Chondrocyte (in vitro differentiated cells): ENCODE data around the gene SLC2A10. TPM values are rescaled to one million over a fixed set of nuclear protein-coding genes. Genes with fewer than 3 reads are reported as not detected.

Source experiments
- DNase-seq: peaks from one replicate; pipeline ENCODE4 v3.0.0; 2021; ENCODE audit warnings: mixed read lengths, low spot score
- H3K27ac Mint-ChIP-seq: one replicate; pipeline ENCODE4 v1.8.0; 2021; ENCODE audit warnings: mild to moderate bottlenecking, moderate library complexity, mixed read lengths; ENCODE audit not compliant: unreplicated experiment
- H3K27me3 Mint-ChIP-seq: 2 replicates; pipeline ENCODE4 v1.8.0; 2021; ENCODE audit warnings: low read depth, mixed read lengths
- H3K36me3 Mint-ChIP-seq: 2 replicates; pipeline ENCODE4 v1.8.0; 2021; ENCODE audit warnings: low read depth, mixed read lengths
- H3K4me1 Mint-ChIP-seq: 2 replicates; pipeline ENCODE4 v1.8.0; 2021; ENCODE audit warnings: low read depth, mild to moderate bottlenecking, mixed read lengths
- H3K4me3 Mint-ChIP-seq: one replicate; pipeline ENCODE4 v1.8.0; 2021; ENCODE audit warnings: mild to moderate bottlenecking, moderate library complexity, mixed read lengths; ENCODE audit not compliant: unreplicated experiment
- H3K9me3 Mint-ChIP-seq: 2 replicates; pipeline ENCODE4 v1.8.0; 2021; ENCODE audit warnings: low read depth, mixed read lengths
- CTCF ChIP-seq: fragments of 200-600 bp; sonication (generic); IDR thresholded peaks from 2 replicates; pipeline ENCODE4 v1.5.0; 2021; ENCODE audit warnings: antibody characterized with exemption, mild to moderate bottlenecking, moderate library complexity
- total RNA-seq: library from RNA; stranded (reverse); gene quantifications from 3 replicates; pipeline ENCODE4 v1.2.1, GENCODE V29; 2021

SLC2A10 gene
- total RNA-seq, 1 donor from 2014 or later, result 39.6 TPM

GRCh38 chr20:46706242-46706641, 3.2 kb upstream of the SLC2A10 start:
- peaks cover 19% of the 10 kb centered on the region for H3K4me1 Mint-ChIP-seq
- H3K27me3 Mint-ChIP-seq, result no peaks in the 10 kb centered on the region
- peaks cover 4% of the 10 kb centered on the region for H3K36me3 Mint-ChIP-seq
- DNase-seq, result no peak
- TF ChIP-seq CTCF, result no peak
- no peak overlapping the region for H3K4me3 Mint-ChIP-seq
- H3K27ac Mint-ChIP-seq, result no peak overlapping the region
- peaks cover 4% of the 10 kb centered on the region for H3K9me3 Mint-ChIP-seq

GRCh38 chr20:46708172-46708860, 1.1 kb upstream of the SLC2A10 start:
- Mint-ChIP-seq H3K4me1 (peaks cover 35% of the 10 kb centered on the region), H3K9me3 (peaks cover 4% of the 10 kb centered on the region), H3K27me3 (no peaks in the 10 kb centered on the region), H3K27ac (peak overlapping the region; percentile 97), H3K4me3 (peak overlapping the region; percentile 79), H3K36me3 (peaks cover 8% of the 10 kb centered on the region)
- peak; percentile 49 for TF ChIP-seq CTCF
- DNase-seq, result no peak

DNA sequence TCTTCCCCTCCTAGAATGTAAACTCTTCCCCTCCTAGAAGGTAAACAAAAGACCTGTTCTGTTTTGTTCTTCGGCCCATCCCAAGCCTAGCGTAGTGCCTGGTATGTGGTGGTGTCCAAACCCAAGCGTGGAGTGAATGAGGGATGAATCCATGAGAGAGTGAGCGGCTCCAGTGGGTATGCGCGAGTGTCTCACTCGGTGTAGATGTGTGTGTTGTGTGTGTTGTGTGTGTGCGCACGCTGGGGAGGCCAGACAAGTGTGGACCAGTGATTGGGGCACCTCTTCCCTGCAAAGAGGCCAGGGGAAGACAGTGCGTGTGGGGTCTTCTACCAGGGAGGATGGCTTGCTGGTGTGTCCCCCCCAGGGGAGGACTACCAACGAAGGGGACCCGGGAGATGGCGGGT, 392 bp upstream of the SLC2A10 start:
- Mint-ChIP-seq H3K27me3 (no peaks in the 10 kb centered on the region), H3K9me3 (peaks cover 4% of the 10 kb centered on the region), H3K27ac (peak overlapping the region; percentile 97), H3K36me3 (peaks cover 8% of the 10 kb centered on the region), H3K4me3 (peak overlapping the region; percentile 79), H3K4me1 (peaks cover 37% of the 10 kb centered on the region)
- DNase-seq, result no peak
- no peak for TF ChIP-seq CTCF

DNA sequence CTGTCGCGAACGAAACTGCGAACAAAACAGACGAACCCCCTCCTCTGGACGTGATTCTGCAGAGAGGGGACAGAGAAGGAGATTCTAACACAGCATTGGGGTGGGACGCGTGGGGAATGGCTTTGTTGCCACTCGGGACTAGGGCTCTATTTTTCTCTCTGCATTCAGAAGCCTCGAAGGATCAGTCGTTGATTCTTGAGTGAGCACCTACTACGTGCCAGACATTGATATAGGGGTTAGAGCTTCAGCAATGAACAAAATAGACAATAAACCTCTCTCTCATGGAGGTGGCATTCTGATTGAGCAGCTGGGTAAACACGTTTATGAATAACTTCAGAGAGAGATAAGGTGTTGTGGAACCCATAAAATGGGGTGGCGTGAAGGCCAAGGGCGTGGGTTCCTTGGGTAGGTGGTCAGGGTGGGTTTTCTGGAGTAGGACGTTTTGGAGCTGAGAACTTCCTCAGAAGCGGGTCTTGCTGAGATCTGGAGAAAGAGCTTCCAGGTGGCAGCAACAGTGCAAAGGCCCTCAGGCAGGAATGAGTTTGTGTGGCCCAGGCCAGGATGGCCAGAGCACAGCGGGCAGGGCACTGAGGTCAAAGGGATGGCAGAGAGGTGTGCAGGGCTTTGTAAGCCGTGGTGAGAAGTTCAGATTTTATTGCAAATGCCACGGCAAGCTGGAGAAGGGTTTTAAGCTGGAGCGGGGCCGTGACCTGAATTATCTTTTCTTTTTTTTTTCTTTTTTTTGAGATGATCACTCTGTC, 884 bp downstream of the SLC2A10 start:
- H3K4me1 Mint-ChIP-seq, result peaks cover 50% of the 10 kb centered on the region

More for the DNA sequence above, 884 bp downstream of the SLC2A10 start:
- H3K36me3 Mint-ChIP-seq, result peaks cover 8% of the 10 kb centered on the region
- H3K27me3 Mint-ChIP-seq, result no peaks in the 10 kb centered on the region
- peaks cover 4% of the 10 kb centered on the region for H3K9me3 Mint-ChIP-seq
- H3K27ac Mint-ChIP-seq, result peak overlapping the region; percentile 94
- DNase-seq, result no peak
- no peak for TF ChIP-seq CTCF
- H3K4me3 Mint-ChIP-seq, result peak overlapping the region; percentile 98
